H9 (cell line): ENCODE results near the gene PAQR7. TPM values are rescaled to one million over a fixed set of nuclear protein-coding genes. Genes with fewer than 3 reads are reported as not detected.

Experiments
- DNase-seq: peaks from one replicate; pipeline ENCODE4 v3.0.0-alpha.2; 2017
- H2AFZ ChIP-seq: one replicate; pipeline ENCODE4 v1.6.1; 2013; ENCODE audit warnings: mild to moderate bottlenecking, low read length, control low read depth, moderate library complexity
- H2AK5ac ChIP-seq: 2 replicates; pipeline ENCODE4 v1.6.1; 2013; ENCODE audit warnings: low read length, control low read depth, mixed read lengths; ENCODE audit not compliant: insufficient read length
- H2BK120ac ChIP-seq: one replicate; pipeline ENCODE4 v1.6.1; 2013; ENCODE audit warnings: low read depth, mild to moderate bottlenecking, low read length, control low read depth, inconsistent platforms; ENCODE audit not compliant: poor library complexity, severe bottlenecking
- H2BK12ac ChIP-seq: 2 replicates; pipeline ENCODE4 v1.6.1; 2013; ENCODE audit warnings: low read length, control low read depth, mixed read lengths, low read depth; ENCODE audit not compliant: insufficient read length
- H2BK15ac ChIP-seq: 2 replicates; pipeline ENCODE4 v1.6.1; 2013; ENCODE audit warnings: low read depth, low read length, control low read depth
- H2BK20ac ChIP-seq: one replicate; pipeline ENCODE4 v1.6.1; 2013; ENCODE audit warnings: low read depth, mild to moderate bottlenecking, low read length, control low read depth, inconsistent platforms; ENCODE audit not compliant: poor library complexity, severe bottlenecking
- H2BK5ac ChIP-seq: 2 replicates; pipeline ENCODE4 v1.6.1; 2013; ENCODE audit warnings: low read length, control low read depth, mixed read lengths; ENCODE audit not compliant: insufficient read length
- H3K14ac ChIP-seq: 2 replicates; pipeline ENCODE4 v1.6.1; 2013; ENCODE audit warnings: low read length, control low read depth; ENCODE audit not compliant: insufficient read depth
- H3K18ac ChIP-seq: 2 replicates; pipeline ENCODE4 v1.6.1; 2013; ENCODE audit warnings: low read depth, mild to moderate bottlenecking, mixed read lengths, low read length, control low read depth; ENCODE audit not compliant: insufficient read length
- H3K23ac ChIP-seq: 2 replicates; pipeline ENCODE4 v1.6.1; 2013; ENCODE audit warnings: low read length, control low read depth, mixed read lengths, low read depth; ENCODE audit not compliant: insufficient read length
- H3K23me2 ChIP-seq: 2 replicates; pipeline ENCODE4 v1.6.1; 2013; ENCODE audit warnings: low read depth, mild to moderate bottlenecking, mixed read lengths, low read length, control low read depth; ENCODE audit not compliant: insufficient read length, poor library complexity, severe bottlenecking
- H3K27ac ChIP-seq: 2 replicates; pipeline ENCODE4 v1.5.1; 2013; ENCODE audit warnings: low read length, control low read depth, mixed read lengths, low read depth; ENCODE audit not compliant: insufficient read length
- H3K27me3 ChIP-seq: 2 replicates; pipeline ENCODE4 v1.6.1; 2013; ENCODE audit warnings: low read length, control low read depth, inconsistent platforms; ENCODE audit not compliant: insufficient read depth
- H3K4ac ChIP-seq: 2 replicates; pipeline ENCODE4 v1.6.1; 2013; ENCODE audit warnings: low read depth, mild to moderate bottlenecking, control low read depth, inconsistent platforms, low read length, moderate library complexity
- H3K4me1 ChIP-seq: 2 replicates; pipeline ENCODE4 v1.6.1; 2013; ENCODE audit warnings: low read length, control low read depth, inconsistent platforms; ENCODE audit not compliant: insufficient read depth
- H3K4me2 ChIP-seq: 2 replicates; pipeline ENCODE4 v1.6.1; 2013; ENCODE audit warnings: low read length, control low read depth, mixed read lengths; ENCODE audit not compliant: insufficient read length, insufficient read depth
- H3K56ac ChIP-seq: 2 replicates; pipeline ENCODE4 v1.6.1; 2013; ENCODE audit warnings: low read depth, mild to moderate bottlenecking, mixed read lengths, low read length, control low read depth; ENCODE audit not compliant: insufficient read length
- H3K79me1 ChIP-seq: 2 replicates; pipeline ENCODE4 v1.6.1; 2013; ENCODE audit warnings: low read depth, mild to moderate bottlenecking, moderate library complexity, low read length, control low read depth, inconsistent platforms; ENCODE audit not compliant: insufficient read depth, poor library complexity, severe bottlenecking
- H3K79me2 ChIP-seq: 2 replicates; pipeline ENCODE4 v1.6.1; 2013; ENCODE audit warnings: low read length, control low read depth, inconsistent platforms; ENCODE audit not compliant: insufficient read depth
- H3K9ac ChIP-seq: 2 replicates; pipeline ENCODE4 v1.6.1; 2013; ENCODE audit warnings: low read length, control low read depth, mixed read lengths; ENCODE audit not compliant: insufficient read length; ENCODE audit errors: extremely low read depth
- H3K9me3 ChIP-seq: one replicate; pipeline ENCODE4 v1.6.1; 2013; ENCODE audit warnings: low read depth, low read length, inconsistent platforms; ENCODE audit not compliant: control insufficient read depth
- H3T11ph ChIP-seq: one replicate; pipeline ENCODE4 v1.6.1; 2013; ENCODE audit warnings: mild to moderate bottlenecking, low read length, control low read depth, inconsistent platforms
- H4K20me1 ChIP-seq: one replicate; pipeline ENCODE4 v1.6.1; 2013; ENCODE audit not compliant: control insufficient read depth, insufficient read length, insufficient read depth
- H4K5ac ChIP-seq: 2 replicates; pipeline ENCODE4 v1.6.1; 2013; ENCODE audit warnings: low read depth, mild to moderate bottlenecking, mixed read lengths, low read length, control low read depth; ENCODE audit not compliant: insufficient read length
- H4K8ac ChIP-seq: replicated peaks from 2 replicates; pipeline ENCODE4 v1.6.1; 2013; ENCODE audit warnings: low read length, control low read depth, mixed read lengths, low read depth; ENCODE audit not compliant: insufficient read length
- H4K91ac ChIP-seq: 2 replicates; pipeline ENCODE4 v1.6.1; 2013; ENCODE audit warnings: low read depth, mild to moderate bottlenecking, moderate library complexity, mixed read lengths, low read length, control low read depth; ENCODE audit not compliant: insufficient read length
- H3K27ac Mint-ChIP-seq, 3 experiments: 2 replicates in 2 of 3; 3 replicates in 1 of 3; pipeline ENCODE4 v1.8.0; 2020 to 2021; ENCODE audit warnings: mixed read lengths in 3 of 3, mild to moderate bottlenecking in 1 of 3, moderate library complexity in 1 of 3
- H3K27me3 Mint-ChIP-seq: 2 replicates; pipeline ENCODE4 v1.8.0; 2021; ENCODE audit warnings: low read depth, mild to moderate bottlenecking, moderate library complexity, mixed read lengths
- H3K36me3 Mint-ChIP-seq, 3 experiments: 2 replicates in 2 of 3; 3 replicates in 1 of 3; pipeline ENCODE4 v1.8.0; 2020 to 2021; ENCODE audit warnings: low read depth in 3 of 3, mixed read lengths in 3 of 3; ENCODE audit not compliant: insufficient read depth in 1 of 3
- H3K4me1 Mint-ChIP-seq, 2 experiments: 2 replicates each; pipeline ENCODE4 v1.8.0; 2020; ENCODE audit warnings: mixed read lengths in 2 of 2
- H3K4me3 Mint-ChIP-seq, 2 experiments: 2 replicates in 1 of 2; 3 replicates in 1 of 2; pipeline ENCODE4 v1.8.0; 2020 to 2021; ENCODE audit warnings: mild to moderate bottlenecking in 2 of 2, mixed read lengths in 2 of 2, moderate library complexity in 1 of 2
- H3K9me3 Mint-ChIP-seq, 2 experiments: 2 replicates in 1 of 2; 3 replicates in 1 of 2; pipeline ENCODE4 v1.8.0; 2020; ENCODE audit warnings: mild to moderate bottlenecking in 2 of 2, mixed read lengths in 2 of 2, moderate library complexity in 1 of 2
- WGBS: extraction: QIAGEN DNeasy Blood & Tissue Kit; methylation state at CpG from one replicate; pipeline ENCODE4 v1.1.7; 2013; ENCODE audit warnings: missing lambda C conversion rate, low lambda C conversion rate, mixed read lengths; ENCODE audit not compliant: insufficient read length; ENCODE audit errors: extremely low coverage; 5-methylcytosine and 5-hydroxymethylcytosine counted together
- total RNA-seq: library from RNA; stranded (reverse); gene quantifications from 2 replicates; pipeline ENCODE4 v1.2.1, GENCODE V29; 2021
- TF ChIP-seq, protein P1 (sequence below): fragments of 200-600 bp; sonication (generic); conservative IDR thresholded peaks from 3 replicates; pipeline ENCODE4 v1.8.0; 2021; ENCODE audit warnings: antibody characterized with exemption, mild to moderate bottlenecking

Gene PAQR7
- total RNA-seq, 1 experiment from 2014 or later, result 6.3 TPM

DNA sequence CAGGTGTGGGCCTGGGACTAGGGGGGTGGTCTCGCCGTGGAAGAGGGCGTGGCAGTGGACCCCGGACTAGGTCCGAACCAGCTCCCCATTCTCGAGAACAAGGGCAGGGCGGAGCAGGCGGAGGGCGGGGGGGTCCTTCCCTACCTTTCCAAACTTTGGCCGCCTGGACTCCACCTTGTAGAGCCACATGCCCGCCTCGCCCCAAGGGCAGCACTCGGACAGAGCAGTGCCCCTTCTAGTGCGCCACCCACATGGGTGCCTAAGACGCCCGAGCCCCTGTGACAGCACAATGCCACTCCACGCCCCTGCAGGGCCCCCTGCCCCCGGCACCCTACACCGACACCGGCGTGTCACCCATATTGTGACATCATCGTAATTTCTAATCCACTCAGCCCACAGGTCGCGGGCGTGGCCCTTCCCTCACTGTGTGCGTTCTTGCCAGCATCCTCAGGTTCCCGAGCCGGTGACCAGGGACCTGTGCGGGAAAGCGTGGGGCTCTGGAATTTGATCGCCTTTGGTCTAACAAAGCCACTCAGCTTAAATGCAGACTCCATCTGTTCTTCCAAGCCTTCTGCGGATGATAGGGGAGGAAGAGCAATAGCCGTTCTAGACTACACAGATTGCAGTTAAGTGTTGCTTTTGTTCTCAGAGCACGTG is 31.3 kb upstream of the PAQR7 start:
- no peaks in the 10 kb centered on the region for H3K4me1 ChIP-seq
- peak overlapping the region; percentile 13 for H4K5ac ChIP-seq
- no peak overlapping the region for H3K56ac ChIP-seq
- H2BK5ac ChIP-seq, result no peak overlapping the region
- peak overlapping the region; percentile 48 for H3K4me2 ChIP-seq
- H3T11ph ChIP-seq, result no peak overlapping the region
- peak; percentile 56 for DNase-seq
- H3K79me2 ChIP-seq, result peaks cover 19% of the 10 kb centered on the region; the same call in 1 of the 2 replicates
- peak overlapping the region; percentile 86 to 92 for H3K4me3 Mint-ChIP-seq
- no peak overlapping the region for H2BK12ac ChIP-seq
- H3K18ac ChIP-seq, result peak overlapping the region; percentile 9
- no peak overlapping the region for H2BK20ac ChIP-seq
- peak overlapping the region in 2 of 3 experiments; percentile 97 to 98; a peak in 5 of 7 replicates for H3K27ac Mint-ChIP-seq
- no peak overlapping the region for H3K4ac ChIP-seq
- no peak overlapping the region for H3K27ac ChIP-seq
- H2AFZ ChIP-seq, result peak overlapping the region; percentile 53
- peaks cover 19% of the 10 kb centered on the region for H3K27me3 Mint-ChIP-seq
- peaks cover 4% of the 10 kb centered on the region for H3K23me2 ChIP-seq
- WGBS, result no CpG with 5 or more reads among the region's 34 CpGs
- H2BK120ac ChIP-seq, result no peak overlapping the region
- no peaks in the 10 kb centered on the region for H3K9me3 ChIP-seq
- H4K20me1 ChIP-seq, result no peaks in the 10 kb centered on the region
- H3K9me3 Mint-ChIP-seq, result peaks cover 0 to 2% of the 10 kb centered on the region in 2 experiments; a peak in 2 of 5 replicates
- no peaks in the 10 kb centered on the region for H3K27me3 ChIP-seq
- H3K79me1 ChIP-seq, result peaks cover 3% of the 10 kb centered on the region
- H3K36me3 Mint-ChIP-seq, result peaks cover 14 to 31% (median 23%) of the 10 kb centered on the region in 3 experiments
- H2AK5ac ChIP-seq, result no peak overlapping the region
- peak overlapping the region; percentile 43 for H3K9ac ChIP-seq
- TF ChIP-seq, protein P1, sequence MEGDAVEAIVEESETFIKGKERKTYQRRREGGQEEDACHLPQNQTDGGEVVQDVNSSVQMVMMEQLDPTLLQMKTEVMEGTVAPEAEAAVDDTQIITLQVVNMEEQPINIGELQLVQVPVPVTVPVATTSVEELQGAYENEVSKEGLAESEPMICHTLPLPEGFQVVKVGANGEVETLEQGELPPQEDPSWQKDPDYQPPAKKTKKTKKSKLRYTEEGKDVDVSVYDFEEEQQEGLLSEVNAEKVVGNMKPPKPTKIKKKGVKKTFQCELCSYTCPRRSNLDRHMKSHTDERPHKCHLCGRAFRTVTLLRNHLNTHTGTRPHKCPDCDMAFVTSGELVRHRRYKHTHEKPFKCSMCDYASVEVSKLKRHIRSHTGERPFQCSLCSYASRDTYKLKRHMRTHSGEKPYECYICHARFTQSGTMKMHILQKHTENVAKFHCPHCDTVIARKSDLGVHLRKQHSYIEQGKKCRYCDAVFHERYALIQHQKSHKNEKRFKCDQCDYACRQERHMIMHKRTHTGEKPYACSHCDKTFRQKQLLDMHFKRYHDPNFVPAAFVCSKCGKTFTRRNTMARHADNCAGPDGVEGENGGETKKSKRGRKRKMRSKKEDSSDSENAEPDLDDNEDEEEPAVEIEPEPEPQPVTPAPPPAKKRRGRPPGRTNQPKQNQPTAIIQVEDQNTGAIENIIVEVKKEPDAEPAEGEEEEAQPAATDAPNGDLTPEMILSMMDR, result no peak
- no peak overlapping the region for H4K8ac ChIP-seq
- H2BK15ac ChIP-seq, result no peak overlapping the region
- H4K91ac ChIP-seq, result no peak overlapping the region
- H3K4me1 Mint-ChIP-seq, result peaks cover 29 to 33% of the 10 kb centered on the region in 2 experiments
- no peak overlapping the region for H3K23ac ChIP-seq
- peak overlapping the region; percentile 55 for H3K14ac ChIP-seq
